ENCODE results near the gene GLIPR1L2.

- TF ChIP-seq CTCF (IDR thresholded peaks at IDR 0.05) (no peak), POLR2A (IDR thresholded peaks at IDR 0.05) (no peak)
These were observed 90.9 kb downstream of the GLIPR1L2 start for GRCh38 chr12:75481774-75482173.

All from ovary (tissue), 3 donors.